Measurements from ENCODE around the gene BLCAP. TPM values are rescaled to one million over a fixed set of nuclear protein-coding genes. Genes with fewer than 3 reads are reported as not detected.

BLCAP gene
- total RNA-seq, 1 experiment from 2014 or later: 54.3 TPM

DNA sequence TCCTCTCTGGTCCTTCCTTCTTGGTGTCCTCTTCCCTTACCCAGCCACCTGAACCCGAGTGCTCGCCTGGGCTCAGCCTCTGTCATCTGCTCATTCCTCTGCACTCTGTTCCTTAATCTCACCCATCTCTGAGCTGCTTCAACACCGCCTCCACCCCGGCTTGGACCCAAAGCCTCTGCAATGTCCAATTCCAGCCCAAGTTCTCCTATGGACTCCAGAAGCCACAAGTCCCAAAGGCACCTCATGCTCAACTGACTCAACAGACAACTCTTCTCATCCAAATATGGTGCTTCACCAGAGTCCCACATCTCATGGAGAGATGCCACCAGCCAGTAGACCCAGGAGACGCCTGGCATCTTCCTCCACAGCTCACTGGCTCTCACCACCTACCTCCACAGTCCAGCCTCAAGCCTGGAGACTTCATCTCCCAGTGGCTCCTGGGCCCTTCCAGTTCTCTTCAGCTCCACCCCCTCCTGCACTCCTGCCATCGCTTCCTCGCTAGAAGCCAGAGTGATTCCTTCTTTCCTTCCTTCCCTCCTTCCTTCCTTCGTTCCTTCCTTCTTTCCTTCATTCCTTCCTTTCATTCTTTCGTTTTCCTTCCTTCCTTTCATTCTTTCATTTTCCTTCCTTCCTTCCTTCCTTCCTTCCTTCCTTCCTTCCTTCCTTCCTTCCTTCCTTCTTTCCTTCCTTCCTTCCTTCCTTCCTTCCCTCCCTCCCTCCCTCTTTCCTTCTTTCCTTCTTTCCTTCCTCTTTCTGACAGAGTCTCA, 47.6 kb downstream of the BLCAP start:
- Histone ChIP-seq H4K8ac (replicated peaks; ENCODE audit: insufficient read length, low read depth, low read length) (no peak overlapping the region), H4K5ac (ENCODE audit: insufficient read length, low read depth, low read length) (no peak overlapping the region), H4K20me1 (ENCODE audit: control insufficient read depth, insufficient read depth, insufficient read length) (no peaks in the 10 kb centered on the region), H2BK20ac (ENCODE audit: low read depth, low read length, poor library complexity, severe bottlenecking) (no peak overlapping the region), H2BK5ac (ENCODE audit: insufficient read length, low read length) (no peak overlapping the region), H2BK12ac (ENCODE audit: insufficient read length, low read depth, low read length) (no peak overlapping the region), H3K56ac (ENCODE audit: insufficient read length, low read depth, low read length) (no peak overlapping the region), H3T11ph (ENCODE audit: low read length) (no peak overlapping the region), H3K4ac (ENCODE audit: low read depth, low read length) (no peak overlapping the region), H3K79me1 (ENCODE audit: insufficient read depth, low read depth, low read length, poor library complexity, severe bottlenecking) (no peaks in the 10 kb centered on the region), H3K9ac (ENCODE audit: extremely low read depth, insufficient read length, low read length) (no peak overlapping the region), H2BK15ac (ENCODE audit: low read depth, low read length) (no peak overlapping the region), H3K23me2 (ENCODE audit: insufficient read length, low read depth, low read length, poor library complexity, severe bottlenecking) (no peaks in the 10 kb centered on the region), H3K4me2 (ENCODE audit: insufficient read depth, insufficient read length, low read length) (no peak overlapping the region), H2AFZ (ENCODE audit: low read length) (no peak overlapping the region), H2AK5ac (ENCODE audit: insufficient read length, low read length) (no peak overlapping the region), H3K27me3 (ENCODE audit: insufficient read depth, low read length) (no peaks in the 10 kb centered on the region), H3K18ac (ENCODE audit: insufficient read length, low read depth, low read length) (no peak overlapping the region), H3K27ac (ENCODE audit: insufficient read length, low read depth, low read length) (no peak overlapping the region), H2BK120ac (ENCODE audit: low read depth, low read length, poor library complexity, severe bottlenecking) (no peak overlapping the region), H3K14ac (ENCODE audit: insufficient read depth, low read length) (no peak overlapping the region), H3K4me1 (ENCODE audit: insufficient read depth, low read length) (no peaks in the 10 kb centered on the region), H4K91ac (ENCODE audit: insufficient read length, low read depth, low read length) (no peak overlapping the region), H3K23ac (ENCODE audit: insufficient read length, low read depth, low read length) (no peak overlapping the region), H3K9me3 (ENCODE audit: control insufficient read depth, low read depth, low read length) (no peaks in the 10 kb centered on the region), H3K79me2 (ENCODE audit: insufficient read depth, low read length) (no peaks in the 10 kb centered on the region)
- no peak overlapping the region for H3K4me3 Mint-ChIP-seq
- 100% methylated on average over 2 of the region's 9 CpGs for WGBS (ENCODE audit: extremely low coverage, insufficient read length, low lambda C conversion rate)
- peaks cover 0 to 19% (median 2%) of the 10 kb centered on the region in 3 experiments; a peak in 5 of 7 replicates for H3K36me3 Mint-ChIP-seq (ENCODE audit: insufficient read depth in 1 of 3, low read depth in 3 of 3)
- DNase-seq: no peak
- TF ChIP-seq, protein P1, sequence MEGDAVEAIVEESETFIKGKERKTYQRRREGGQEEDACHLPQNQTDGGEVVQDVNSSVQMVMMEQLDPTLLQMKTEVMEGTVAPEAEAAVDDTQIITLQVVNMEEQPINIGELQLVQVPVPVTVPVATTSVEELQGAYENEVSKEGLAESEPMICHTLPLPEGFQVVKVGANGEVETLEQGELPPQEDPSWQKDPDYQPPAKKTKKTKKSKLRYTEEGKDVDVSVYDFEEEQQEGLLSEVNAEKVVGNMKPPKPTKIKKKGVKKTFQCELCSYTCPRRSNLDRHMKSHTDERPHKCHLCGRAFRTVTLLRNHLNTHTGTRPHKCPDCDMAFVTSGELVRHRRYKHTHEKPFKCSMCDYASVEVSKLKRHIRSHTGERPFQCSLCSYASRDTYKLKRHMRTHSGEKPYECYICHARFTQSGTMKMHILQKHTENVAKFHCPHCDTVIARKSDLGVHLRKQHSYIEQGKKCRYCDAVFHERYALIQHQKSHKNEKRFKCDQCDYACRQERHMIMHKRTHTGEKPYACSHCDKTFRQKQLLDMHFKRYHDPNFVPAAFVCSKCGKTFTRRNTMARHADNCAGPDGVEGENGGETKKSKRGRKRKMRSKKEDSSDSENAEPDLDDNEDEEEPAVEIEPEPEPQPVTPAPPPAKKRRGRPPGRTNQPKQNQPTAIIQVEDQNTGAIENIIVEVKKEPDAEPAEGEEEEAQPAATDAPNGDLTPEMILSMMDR (conservative IDR thresholded peaks at IDR 0.05): no peak
- H3K27ac Mint-ChIP-seq: no peak overlapping the region
- H3K4me1 Mint-ChIP-seq: peaks cover 4 to 17% of the 10 kb centered on the region in 2 experiments
- H3K9me3 Mint-ChIP-seq: peaks cover 18 to 19% of the 10 kb centered on the region in 2 experiments
- H3K27me3 Mint-ChIP-seq (ENCODE audit: low read depth): peaks cover 11% of the 10 kb centered on the region
